ENCODE results near the gene NPIPB2. TPM values are rescaled to one million over a fixed set of nuclear protein-coding genes. Genes with fewer than 3 reads are reported as not detected.

Gene NPIPB2
- total and polyA plus RNA-seq, 10 of the 15 experiments (the other 5 are each of a cell fraction or from before 2014, with no cell fraction given): 1.9 to 29.3 (median 10.8) TPM

GRCh38 chr16:11915644-11916523, 26.0 kb downstream of the NPIPB2 start, which contains the start of gene GSPT1 (continued):
- TF ChIP-seq, protein P1, sequence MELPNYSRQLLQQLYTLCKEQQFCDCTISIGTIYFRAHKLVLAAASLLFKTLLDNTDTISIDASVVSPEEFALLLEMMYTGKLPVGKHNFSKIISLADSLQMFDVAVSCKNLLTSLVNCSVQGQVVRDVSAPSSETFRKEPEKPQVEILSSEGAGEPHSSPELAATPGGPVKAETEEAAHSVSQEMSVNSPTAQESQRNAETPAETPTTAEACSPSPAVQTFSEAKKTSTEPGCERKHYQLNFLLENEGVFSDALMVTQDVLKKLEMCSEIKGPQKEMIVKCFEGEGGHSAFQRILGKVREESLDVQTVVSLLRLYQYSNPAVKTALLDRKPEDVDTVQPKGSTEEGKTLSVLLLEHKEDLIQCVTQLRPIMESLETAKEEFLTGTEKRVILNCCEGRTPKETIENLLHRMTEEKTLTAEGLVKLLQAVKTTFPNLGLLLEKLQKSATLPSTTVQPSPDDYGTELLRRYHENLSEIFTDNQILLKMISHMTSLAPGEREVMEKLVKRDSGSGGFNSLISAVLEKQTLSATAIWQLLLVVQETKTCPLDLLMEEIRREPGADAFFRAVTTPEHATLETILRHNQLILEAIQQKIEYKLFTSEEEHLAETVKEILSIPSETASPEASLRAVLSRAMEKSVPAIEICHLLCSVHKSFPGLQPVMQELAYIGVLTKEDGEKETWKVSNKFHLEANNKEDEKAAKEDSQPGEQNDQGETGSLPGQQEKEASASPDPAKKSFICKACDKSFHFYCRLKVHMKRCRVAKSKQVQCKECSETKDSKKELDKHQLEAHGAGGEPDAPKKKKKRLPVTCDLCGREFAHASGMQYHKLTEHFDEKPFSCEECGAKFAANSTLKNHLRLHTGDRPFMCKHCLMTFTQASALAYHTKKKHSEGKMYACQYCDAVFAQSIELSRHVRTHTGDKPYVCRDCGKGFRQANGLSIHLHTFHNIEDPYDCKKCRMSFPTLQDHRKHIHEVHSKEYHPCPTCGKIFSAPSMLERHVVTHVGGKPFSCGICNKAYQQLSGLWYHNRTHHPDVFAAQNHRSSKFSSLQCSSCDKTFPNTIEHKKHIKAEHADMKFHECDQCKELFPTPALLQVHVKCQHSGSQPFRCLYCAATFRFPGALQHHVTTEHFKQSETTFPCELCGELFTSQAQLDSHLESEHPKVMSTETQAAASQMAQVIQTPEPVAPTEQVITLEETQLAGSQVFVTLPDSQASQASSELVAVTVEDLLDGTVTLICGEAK (IDR thresholded peaks at IDR 0.05; ENCODE audit: borderline replicate concordance): peak; percentile 93
- TF ChIP-seq E4F1 (IDR thresholded peaks at IDR 0.05; ENCODE audit: borderline replicate concordance, partially characterized antibody) (peak; percentile 82), RBBP5 (conservative IDR thresholded peaks at IDR 0.05) (no peak), CBX5 (IDR thresholded peaks at IDR 0.05; ENCODE audit: low read depth) (peak; percentile 93; the same call in 1 of the 2 replicates), BCL11A (IDR thresholded peaks at IDR 0.05; ENCODE audit: low read depth, low read length) (0 out of 2 replicates have a peak, but pooled peaks have one; percentile 10), KDM1A (IDR thresholded peaks at IDR 0.05; ENCODE audit: borderline replicate concordance) (no peak), STAT1 (conservative IDR thresholded peaks at IDR 0.05) (peak; percentile 85; the same call in 1 of the 2 replicates), NFYB (IDR thresholded peaks at IDR 0.05; ENCODE audit: insufficient read depth, low read depth, low read length) (peak; percentile 49; the same call in 1 of the 2 replicates), JUND (IDR thresholded peaks at IDR 0.05; ENCODE audit: low read depth, low read length) (no peak), USF1 (IDR thresholded peaks at IDR 0.05; ENCODE audit: borderline replicate concordance, extremely low read length, insufficient read depth, low read depth, low read length) (no peak), SPI1 (IDR thresholded peaks at IDR 0.05; ENCODE audit: borderline replicate concordance, insufficient read depth, low read depth, low read length) (no peak), CEBPB (IDR thresholded peaks at IDR 0.05; ENCODE audit: borderline replicate concordance in 1 of 2, low read depth in 2 of 2, low read length in 2 of 2) (no peak), TCF3 (IDR thresholded peaks at IDR 0.05; ENCODE audit: borderline replicate concordance, insufficient read depth, low read depth, low read length) (peak; percentile 93), RAD21 (IDR thresholded peaks at IDR 0.05; ENCODE audit: insufficient read depth, low read depth, low read length) (no peak)
- TF ChIP-seq, protein P2, sequence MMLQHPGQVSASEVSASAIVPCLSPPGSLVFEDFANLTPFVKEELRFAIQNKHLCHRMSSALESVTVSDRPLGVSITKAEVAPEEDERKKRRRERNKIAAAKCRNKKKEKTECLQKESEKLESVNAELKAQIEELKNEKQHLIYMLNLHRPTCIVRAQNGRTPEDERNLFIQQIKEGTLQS (IDR thresholded peaks at IDR 0.05; ENCODE audit: borderline replicate concordance, extremely low read depth, low read depth, low read length): peak; percentile 58; the same call in 1 of the 2 replicates
- TF ChIP-seq, protein P3, sequence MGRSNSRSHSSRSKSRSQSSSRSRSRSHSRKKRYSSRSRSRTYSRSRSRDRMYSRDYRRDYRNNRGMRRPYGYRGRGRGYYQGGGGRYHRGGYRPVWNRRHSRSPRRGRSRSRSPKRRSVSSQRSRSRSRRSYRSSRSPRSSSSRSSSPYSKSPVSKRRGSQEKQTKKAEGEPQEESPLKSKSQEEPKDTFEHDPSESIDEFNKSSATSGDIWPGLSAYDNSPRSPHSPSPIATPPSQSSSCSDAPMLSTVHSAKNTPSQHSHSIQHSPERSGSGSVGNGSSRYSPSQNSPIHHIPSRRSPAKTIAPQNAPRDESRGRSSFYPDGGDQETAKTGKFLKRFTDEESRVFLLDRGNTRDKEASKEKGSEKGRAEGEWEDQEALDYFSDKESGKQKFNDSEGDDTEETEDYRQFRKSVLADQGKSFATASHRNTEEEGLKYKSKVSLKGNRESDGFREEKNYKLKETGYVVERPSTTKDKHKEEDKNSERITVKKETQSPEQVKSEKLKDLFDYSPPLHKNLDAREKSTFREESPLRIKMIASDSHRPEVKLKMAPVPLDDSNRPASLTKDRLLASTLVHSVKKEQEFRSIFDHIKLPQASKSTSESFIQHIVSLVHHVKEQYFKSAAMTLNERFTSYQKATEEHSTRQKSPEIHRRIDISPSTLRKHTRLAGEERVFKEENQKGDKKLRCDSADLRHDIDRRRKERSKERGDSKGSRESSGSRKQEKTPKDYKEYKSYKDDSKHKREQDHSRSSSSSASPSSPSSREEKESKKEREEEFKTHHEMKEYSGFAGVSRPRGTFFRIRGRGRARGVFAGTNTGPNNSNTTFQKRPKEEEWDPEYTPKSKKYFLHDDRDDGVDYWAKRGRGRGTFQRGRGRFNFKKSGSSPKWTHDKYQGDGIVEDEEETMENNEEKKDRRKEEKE (IDR thresholded peaks at IDR 0.05): no peak

All from GM12878 (cell line).